ENCODE results near the gene FAM107B.
"Not testable (repeated sequence)": the region's sequence is repeated elsewhere in the genome, so short reads cannot be mapped to it uniquely, and the experiment has no call there.

Gene FAM107B

GRCh38 chr10:14594878-14595525 lies 179.7 kb downstream of the FAM107B start:
- no peak overlapping the region for H3K4me3 ChIP-seq (replicated peaks; ENCODE audit: low read depth, low read length)
- DNase-seq (ENCODE audit: extremely low read depth, low read depth), result no peak
- TF ChIP-seq CTCF (IDR thresholded peaks at IDR 0.05; ENCODE audit: low read depth, low read length, missing control alignments), result no peak

GRCh38 chr10:14593806-14594205 lies 180.9 kb downstream of the FAM107B start:
- no peak for DNase-seq (ENCODE audit: extremely low read depth, low read depth)
- TF ChIP-seq CTCF (IDR thresholded peaks at IDR 0.05; ENCODE audit: low read depth, low read length, missing control alignments), result no peak
- no peak overlapping the region for H3K4me3 ChIP-seq (replicated peaks; ENCODE audit: low read depth, low read length)

GRCh38 chr10:14592566-14592965 lies 182.1 kb downstream of the FAM107B start:
- no peak overlapping the region for H3K4me3 ChIP-seq (replicated peaks; ENCODE audit: low read depth, low read length)
- DNase-seq (ENCODE audit: extremely low read depth, low read depth), result no peak
- no peak for TF ChIP-seq CTCF (IDR thresholded peaks at IDR 0.05; ENCODE audit: low read depth, low read length, missing control alignments)

- no peak for TF ChIP-seq CTCF (IDR thresholded peaks at IDR 0.05; ENCODE audit: low read depth, low read length, missing control alignments)
Measured at GRCh38 chr10:14592026-14592425, 182.7 kb downstream of the FAM107B start.

GRCh38 chr10:14588938-14589294 lies 185.8 kb downstream of the FAM107B start:
- not testable (repeated sequence) for DNase-seq (ENCODE audit: extremely low read depth, low read depth)
- H3K4me3 ChIP-seq (replicated peaks; ENCODE audit: low read depth, low read length), result peak overlapping the region; percentile 22; the same call in 1 of the 2 replicates

More at GRCh38 chr10:14592026-14592425, 182.7 kb downstream of the FAM107B start:
- no peak for DNase-seq (ENCODE audit: extremely low read depth, low read depth)
- H3K4me3 ChIP-seq (replicated peaks; ENCODE audit: low read depth, low read length), result no peak overlapping the region

GRCh38 chr10:14588084-14588937 lies 186.4 kb downstream of the FAM107B start:
- H3K4me3 ChIP-seq (replicated peaks; ENCODE audit: low read depth, low read length), result peak overlapping the region; percentile 22
- no peak for TF ChIP-seq CTCF (IDR thresholded peaks at IDR 0.05; ENCODE audit: low read depth, low read length, missing control alignments)
- DNase-seq (ENCODE audit: extremely low read depth, low read depth), result peak; percentile 98

- H3K4me3 ChIP-seq (replicated peaks; ENCODE audit: low read depth, low read length), result no peak overlapping the region
- DNase-seq (ENCODE audit: extremely low read depth, low read depth), result no peak
- no peak for TF ChIP-seq CTCF (IDR thresholded peaks at IDR 0.05; ENCODE audit: low read depth, low read length, missing control alignments)
Measured at GRCh38 chr10:14587540-14588083, 187.1 kb downstream of the FAM107B start.

All from HFF-Myc (cell line).